ENCODE measurements around the gene CCDC91. TPM values are rescaled to one million over a fixed set of nuclear protein-coding genes. Genes with fewer than 3 reads are reported as not detected.

The CCDC91 gene
- total and polyA plus RNA-seq, 9 of the 15 experiments (the other 6 are each of a cell fraction or from before 2014, with no cell fraction given) = 10.1 to 31.1 (median 26.3) TPM

DNA sequence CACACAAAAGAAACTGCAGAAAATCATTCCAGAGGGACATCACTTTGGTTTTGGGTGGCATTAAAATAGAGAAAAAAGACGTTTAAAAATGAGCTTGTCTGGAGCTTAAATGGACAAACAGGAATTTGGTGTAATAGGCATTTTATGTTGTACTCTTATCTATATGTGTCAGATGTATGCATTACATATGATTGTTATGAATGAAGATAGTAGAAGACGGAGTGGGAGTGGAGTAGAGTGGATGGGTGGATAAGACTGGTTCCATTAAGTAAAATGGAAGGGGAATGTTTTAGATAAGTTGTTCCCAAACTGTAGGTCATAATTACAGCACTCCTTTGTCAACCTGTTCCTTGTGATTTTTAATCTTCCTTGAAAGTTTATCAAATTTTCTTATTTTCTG is 1.9 kb downstream of the CCDC91 start (continued):
- TF ChIP-seq, protein P1, sequence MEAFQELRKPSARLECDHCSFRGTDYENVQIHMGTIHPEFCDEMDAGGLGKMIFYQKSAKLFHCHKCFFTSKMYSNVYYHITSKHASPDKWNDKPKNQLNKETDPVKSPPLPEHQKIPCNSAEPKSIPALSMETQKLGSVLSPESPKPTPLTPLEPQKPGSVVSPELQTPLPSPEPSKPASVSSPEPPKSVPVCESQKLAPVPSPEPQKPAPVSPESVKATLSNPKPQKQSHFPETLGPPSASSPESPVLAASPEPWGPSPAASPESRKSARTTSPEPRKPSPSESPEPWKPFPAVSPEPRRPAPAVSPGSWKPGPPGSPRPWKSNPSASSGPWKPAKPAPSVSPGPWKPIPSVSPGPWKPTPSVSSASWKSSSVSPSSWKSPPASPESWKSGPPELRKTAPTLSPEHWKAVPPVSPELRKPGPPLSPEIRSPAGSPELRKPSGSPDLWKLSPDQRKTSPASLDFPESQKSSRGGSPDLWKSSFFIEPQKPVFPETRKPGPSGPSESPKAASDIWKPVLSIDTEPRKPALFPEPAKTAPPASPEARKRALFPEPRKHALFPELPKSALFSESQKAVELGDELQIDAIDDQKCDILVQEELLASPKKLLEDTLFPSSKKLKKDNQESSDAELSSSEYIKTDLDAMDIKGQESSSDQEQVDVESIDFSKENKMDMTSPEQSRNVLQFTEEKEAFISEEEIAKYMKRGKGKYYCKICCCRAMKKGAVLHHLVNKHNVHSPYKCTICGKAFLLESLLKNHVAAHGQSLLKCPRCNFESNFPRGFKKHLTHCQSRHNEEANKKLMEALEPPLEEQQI (IDR thresholded peaks at IDR 0.05) = peak; percentile 97
- 0 out of 2 replicates have a peak, but pooled peaks have one; percentile 36 for TF ChIP-seq POLR2H (tag; IDR thresholded peaks at IDR 0.05; ENCODE audit: low read depth)
- peak; percentile 90 for TF ChIP-seq SMARCE1 (IDR thresholded peaks at IDR 0.05)
- TF ChIP-seq ZNF140 (CRISPR knock-in tag; IDR thresholded peaks at IDR 0.05) = no peak
- TF ChIP-seq, protein P2, sequence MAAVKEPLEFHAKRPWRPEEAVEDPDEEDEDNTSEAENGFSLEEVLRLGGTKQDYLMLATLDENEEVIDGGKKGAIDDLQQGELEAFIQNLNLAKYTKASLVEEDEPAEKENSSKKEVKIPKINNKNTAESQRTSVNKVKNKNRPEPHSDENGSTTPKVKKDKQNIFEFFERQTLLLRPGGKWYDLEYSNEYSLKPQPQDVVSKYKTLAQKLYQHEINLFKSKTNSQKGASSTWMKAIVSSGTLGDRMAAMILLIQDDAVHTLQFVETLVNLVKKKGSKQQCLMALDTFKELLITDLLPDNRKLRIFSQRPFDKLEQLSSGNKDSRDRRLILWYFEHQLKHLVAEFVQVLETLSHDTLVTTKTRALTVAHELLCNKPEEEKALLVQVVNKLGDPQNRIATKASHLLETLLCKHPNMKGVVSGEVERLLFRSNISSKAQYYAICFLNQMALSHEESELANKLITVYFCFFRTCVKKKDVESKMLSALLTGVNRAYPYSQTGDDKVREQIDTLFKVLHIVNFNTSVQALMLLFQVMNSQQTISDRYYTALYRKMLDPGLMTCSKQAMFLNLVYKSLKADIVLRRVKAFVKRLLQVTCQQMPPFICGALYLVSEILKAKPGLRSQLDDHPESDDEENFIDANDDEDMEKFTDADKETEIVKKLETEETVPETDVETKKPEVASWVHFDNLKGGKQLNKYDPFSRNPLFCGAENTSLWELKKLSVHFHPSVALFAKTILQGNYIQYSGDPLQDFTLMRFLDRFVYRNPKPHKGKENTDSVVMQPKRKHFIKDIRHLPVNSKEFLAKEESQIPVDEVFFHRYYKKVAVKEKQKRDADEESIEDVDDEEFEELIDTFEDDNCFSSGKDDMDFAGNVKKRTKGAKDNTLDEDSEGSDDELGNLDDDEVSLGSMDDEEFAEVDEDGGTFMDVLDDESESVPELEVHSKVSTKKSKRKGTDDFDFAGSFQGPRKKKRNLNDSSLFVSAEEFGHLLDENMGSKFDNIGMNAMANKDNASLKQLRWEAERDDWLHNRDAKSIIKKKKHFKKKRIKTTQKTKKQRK (IDR thresholded peaks at IDR 0.05; ENCODE audit: borderline replicate concordance, low read depth, low read length) = no peak
- TF ChIP-seq CGGBP1 (CRISPR knock-in tag; IDR thresholded peaks at IDR 0.05) = no peak
- TF ChIP-seq MIER1 (IDR thresholded peaks at IDR 0.05; ENCODE audit: low read depth) = no peak
- peak; percentile 51; the same call in 1 of the 2 replicates for TF ChIP-seq EP400 (IDR thresholded peaks at IDR 0.05)
- TF ChIP-seq ZNF133 (CRISPR knock-in tag; IDR thresholded peaks at IDR 0.05) = no peak
- TF ChIP-seq, protein P3, sequence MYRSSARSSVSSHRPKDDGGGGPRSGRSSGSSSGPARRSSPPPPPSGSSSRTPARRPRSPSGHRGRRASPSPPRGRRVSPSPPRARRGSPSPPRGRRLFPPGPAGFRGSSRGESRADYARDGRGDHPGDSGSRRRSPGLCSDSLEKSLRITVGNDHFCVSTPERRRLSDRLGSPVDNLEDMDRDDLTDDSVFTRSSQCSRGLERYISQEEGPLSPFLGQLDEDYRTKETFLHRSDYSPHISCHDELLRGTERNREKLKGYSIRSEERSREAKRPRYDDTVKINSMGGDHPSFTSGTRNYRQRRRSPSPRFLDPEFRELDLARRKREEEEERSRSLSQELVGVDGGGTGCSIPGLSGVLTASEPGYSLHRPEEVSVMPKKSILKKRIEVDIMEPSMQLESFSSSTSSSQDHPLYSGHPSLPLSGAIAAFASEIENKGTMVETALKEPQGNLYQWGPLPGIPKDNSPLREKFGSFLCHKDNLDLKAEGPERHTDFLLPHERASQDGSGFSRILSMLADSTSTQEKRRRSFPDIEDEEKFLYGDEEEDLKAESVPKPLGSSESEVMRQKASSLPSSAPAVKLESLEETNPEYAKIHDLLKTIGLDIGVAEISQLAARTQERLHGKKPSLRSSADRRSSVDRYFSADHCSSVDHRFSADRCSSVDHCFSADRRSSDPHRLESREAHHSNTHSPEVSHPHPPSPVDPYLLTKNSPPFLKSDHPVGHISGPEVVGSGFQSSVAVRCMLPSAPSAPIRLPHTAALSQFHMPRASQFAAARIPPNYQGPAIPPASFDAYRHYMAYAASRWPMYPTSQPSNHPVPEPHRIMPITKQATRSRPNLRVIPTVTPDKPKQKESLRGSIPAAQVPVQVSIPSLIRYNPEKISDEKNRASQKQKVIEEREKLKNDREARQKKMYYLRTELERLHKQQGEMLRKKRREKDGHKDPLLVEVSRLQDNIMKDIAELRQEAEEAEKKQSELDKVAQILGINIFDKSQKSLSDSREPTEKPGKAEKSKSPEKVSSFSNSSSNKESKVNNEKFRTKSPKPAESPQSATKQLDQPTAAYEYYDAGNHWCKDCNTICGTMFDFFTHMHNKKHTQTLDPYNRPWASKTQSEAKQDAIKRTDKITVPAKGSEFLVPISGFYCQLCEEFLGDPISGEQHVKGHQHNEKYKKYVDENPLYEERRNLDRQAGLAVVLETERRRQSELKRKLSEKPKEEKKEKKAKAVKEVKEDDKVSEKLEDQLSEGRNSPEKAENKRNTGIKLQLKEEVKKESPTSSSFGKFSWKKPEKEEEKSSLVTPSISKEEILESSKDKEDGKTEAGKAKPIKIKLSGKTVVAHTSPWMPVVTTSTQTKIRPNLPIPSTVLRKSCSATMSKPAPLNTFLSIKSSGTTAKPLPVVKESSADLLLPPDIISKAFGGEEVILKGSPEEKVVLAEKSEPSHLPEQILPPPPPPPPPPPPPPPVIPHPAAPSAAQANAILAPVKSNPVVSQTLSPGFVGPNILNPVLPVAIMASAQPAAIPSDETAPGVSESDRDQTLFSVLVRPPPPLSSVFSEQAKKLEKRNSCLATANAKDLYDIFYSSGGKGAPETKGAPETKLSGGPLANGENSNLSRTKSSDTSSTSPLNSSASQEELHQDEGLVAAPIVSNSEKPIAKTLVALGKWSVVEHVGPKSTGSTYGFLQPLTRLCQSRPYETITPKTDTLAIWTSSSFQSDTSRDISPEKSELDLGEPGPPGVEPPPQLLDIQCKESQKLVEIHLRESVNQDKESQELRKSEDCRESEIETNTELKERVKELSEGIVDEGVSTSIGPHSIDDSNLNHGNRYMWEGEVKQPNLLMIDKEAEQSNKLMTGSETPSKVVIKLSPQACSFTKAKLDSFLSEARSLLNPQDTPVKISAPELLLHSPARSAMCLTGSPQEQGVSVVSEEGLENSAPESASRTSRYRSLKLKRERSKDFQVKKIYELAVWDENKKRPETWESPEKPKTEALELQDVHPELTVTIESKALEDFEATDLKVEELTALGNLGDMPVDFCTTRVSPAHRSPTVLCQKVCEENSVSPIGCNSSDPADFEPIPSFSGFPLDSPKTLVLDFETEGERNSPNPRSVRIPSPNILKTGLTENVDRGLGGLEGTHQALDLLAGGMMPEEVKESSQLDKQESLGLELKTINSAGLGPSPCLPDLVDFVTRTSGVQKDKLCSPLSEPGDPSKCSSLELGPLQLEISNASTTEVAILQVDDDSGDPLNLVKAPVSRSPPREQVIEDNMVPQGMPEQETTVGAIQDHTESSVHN (IDR thresholded peaks at IDR 0.05; ENCODE audit: borderline replicate concordance in 1 of 2, low read depth in 1 of 2) = no peak
- no peak for TF ChIP-seq SIX5 (IDR thresholded peaks at IDR 0.05; ENCODE audit: borderline replicate concordance in 1 of 2, insufficient read depth in 1 of 2, low read depth in 1 of 2, low read length in 2 of 2)
- no peak for TF ChIP-seq ZSCAN32 (CRISPR knock-in tag; IDR thresholded peaks at IDR 0.05)
- no peak for TF ChIP-seq ZNF134 (CRISPR knock-in tag; conservative IDR thresholded peaks at IDR 0.05)
- TF ChIP-seq NR1H2 (CRISPR knock-in tag; IDR thresholded peaks at IDR 0.05) = no peak
